Measurements from ENCODE around the gene B3GNT7.

The B3GNT7 gene

DNA sequence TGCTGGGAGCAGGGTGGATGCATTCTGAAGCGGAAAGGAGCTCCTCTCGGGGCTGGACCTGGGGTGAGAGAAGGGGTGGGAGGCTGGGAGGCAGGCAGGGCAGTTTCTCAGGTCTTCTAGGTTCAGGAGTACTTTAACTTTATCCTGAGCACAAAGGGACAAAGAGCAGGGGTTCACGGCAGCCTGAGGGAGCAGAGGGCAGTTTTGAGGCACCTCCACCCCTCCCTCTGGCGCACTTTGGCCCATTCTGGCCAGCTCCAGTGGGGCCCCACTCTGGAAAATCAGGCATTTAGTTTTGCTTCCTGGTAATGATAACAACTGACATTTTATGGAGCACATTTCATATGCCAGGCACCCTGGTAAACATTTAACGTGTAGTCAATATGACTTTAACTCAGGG, 14.3 kb downstream of the B3GNT7 start:
- no peak overlapping the region for H3K4me2 ChIP-seq (ENCODE audit: low read depth, low read length, poor library complexity, severe bottlenecking)
- no peaks in the 10 kb centered on the region for H3K27me3 ChIP-seq (ENCODE audit: insufficient read depth, low read length, poor library complexity, severe bottlenecking)
- H3K4me3 ChIP-seq (ENCODE audit: low read length, poor library complexity, severe bottlenecking): no peak overlapping the region
- H3K79me2 ChIP-seq (ENCODE audit: insufficient read depth, low read length): no peaks in the 10 kb centered on the region
- H3K9me3 ChIP-seq (ENCODE audit: insufficient read depth, low read depth, low read length): peaks cover 9% of the 10 kb centered on the region; the same call in 1 of the 2 replicates
- H4K20me1 ChIP-seq (ENCODE audit: insufficient read depth, low read length, poor library complexity, severe bottlenecking): no peaks in the 10 kb centered on the region
- H3K9ac ChIP-seq (ENCODE audit: low read depth, low read length, poor library complexity, severe bottlenecking): no peak overlapping the region
- H3F3A ChIP-seq (ENCODE audit: low read depth): no peaks in the 10 kb centered on the region
- no peak overlapping the region for H2AFZ ChIP-seq (ENCODE audit: low read length)
- H3K36me3 ChIP-seq (ENCODE audit: insufficient read depth, low read length): no peaks in the 10 kb centered on the region
- TF ChIP-seq, protein P1, sequence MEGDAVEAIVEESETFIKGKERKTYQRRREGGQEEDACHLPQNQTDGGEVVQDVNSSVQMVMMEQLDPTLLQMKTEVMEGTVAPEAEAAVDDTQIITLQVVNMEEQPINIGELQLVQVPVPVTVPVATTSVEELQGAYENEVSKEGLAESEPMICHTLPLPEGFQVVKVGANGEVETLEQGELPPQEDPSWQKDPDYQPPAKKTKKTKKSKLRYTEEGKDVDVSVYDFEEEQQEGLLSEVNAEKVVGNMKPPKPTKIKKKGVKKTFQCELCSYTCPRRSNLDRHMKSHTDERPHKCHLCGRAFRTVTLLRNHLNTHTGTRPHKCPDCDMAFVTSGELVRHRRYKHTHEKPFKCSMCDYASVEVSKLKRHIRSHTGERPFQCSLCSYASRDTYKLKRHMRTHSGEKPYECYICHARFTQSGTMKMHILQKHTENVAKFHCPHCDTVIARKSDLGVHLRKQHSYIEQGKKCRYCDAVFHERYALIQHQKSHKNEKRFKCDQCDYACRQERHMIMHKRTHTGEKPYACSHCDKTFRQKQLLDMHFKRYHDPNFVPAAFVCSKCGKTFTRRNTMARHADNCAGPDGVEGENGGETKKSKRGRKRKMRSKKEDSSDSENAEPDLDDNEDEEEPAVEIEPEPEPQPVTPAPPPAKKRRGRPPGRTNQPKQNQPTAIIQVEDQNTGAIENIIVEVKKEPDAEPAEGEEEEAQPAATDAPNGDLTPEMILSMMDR (conservative IDR thresholded peaks at IDR 0.05; ENCODE audit: low read length): no peak
- no peak for TF ChIP-seq EZH2phosphoT487 (IDR thresholded peaks at IDR 0.05; ENCODE audit: borderline replicate concordance)
- H3K9me2 ChIP-seq (replicated peaks; ENCODE audit: low read depth, low read length): no peaks in the 10 kb centered on the region
- peaks cover 13% of the 10 kb centered on the region for H3K4me1 ChIP-seq (ENCODE audit: insufficient read depth, low read length, poor library complexity, severe bottlenecking)

DNA sequence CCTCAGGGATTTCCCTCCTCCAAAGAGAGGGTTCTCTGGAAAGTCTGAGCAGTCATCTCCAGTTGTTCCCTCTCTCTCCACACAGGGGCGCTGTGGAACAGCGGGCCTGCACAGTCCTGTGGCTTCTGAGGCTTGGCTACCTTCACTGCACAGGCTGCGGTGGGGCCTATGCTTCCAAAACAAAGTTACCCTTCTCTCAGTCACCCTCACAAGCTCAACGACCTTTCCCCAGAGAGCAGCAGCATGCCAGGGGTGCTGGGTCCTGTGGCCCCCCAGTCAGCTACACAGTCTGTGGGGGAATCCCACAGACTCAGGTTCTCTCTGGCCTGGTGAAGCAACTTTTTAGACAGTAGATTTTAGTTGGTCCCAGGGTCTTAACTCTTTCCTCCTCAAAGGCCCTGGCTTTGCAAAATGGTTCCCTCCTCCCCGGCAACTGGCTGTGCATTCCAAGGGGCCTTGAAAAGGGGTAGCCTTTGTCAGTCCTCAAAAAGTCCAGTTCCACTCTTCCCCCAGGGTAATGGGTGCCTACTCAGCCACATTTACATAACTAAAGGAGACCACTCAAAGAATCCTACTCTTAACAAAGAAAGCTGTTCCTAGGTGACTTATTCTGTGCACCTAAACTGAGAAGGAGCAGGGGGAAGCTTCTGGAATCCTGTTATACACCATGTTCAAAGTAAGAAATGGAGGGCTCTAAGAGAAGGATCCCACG, 14.9 kb downstream of the B3GNT7 start:
- TF ChIP-seq EZH2phosphoT487 (IDR thresholded peaks at IDR 0.05; ENCODE audit: borderline replicate concordance): no peak
- TF ChIP-seq, protein P1 (conservative IDR thresholded peaks at IDR 0.05; ENCODE audit: low read length): peak; percentile 58
- no peak overlapping the region for H3K4me2 ChIP-seq (ENCODE audit: low read depth, low read length, poor library complexity, severe bottlenecking)
- peaks cover 9% of the 10 kb centered on the region; the same call in 1 of the 2 replicates for H3K9me3 ChIP-seq (ENCODE audit: insufficient read depth, low read depth, low read length)
- no peaks in the 10 kb centered on the region for H4K20me1 ChIP-seq (ENCODE audit: insufficient read depth, low read length, poor library complexity, severe bottlenecking)
- H3F3A ChIP-seq (ENCODE audit: low read depth): no peaks in the 10 kb centered on the region
- H3K9ac ChIP-seq (ENCODE audit: low read depth, low read length, poor library complexity, severe bottlenecking): no peak overlapping the region
- H3K36me3 ChIP-seq (ENCODE audit: insufficient read depth, low read length): no peaks in the 10 kb centered on the region
- H2AFZ ChIP-seq (ENCODE audit: low read length): no peak overlapping the region
- no peaks in the 10 kb centered on the region for H3K79me2 ChIP-seq (ENCODE audit: insufficient read depth, low read length)
- H3K4me1 ChIP-seq (ENCODE audit: insufficient read depth, low read length, poor library complexity, severe bottlenecking): peaks cover 13% of the 10 kb centered on the region
- no peaks in the 10 kb centered on the region for H3K27me3 ChIP-seq (ENCODE audit: insufficient read depth, low read length, poor library complexity, severe bottlenecking)
- H3K4me3 ChIP-seq (ENCODE audit: low read length, poor library complexity, severe bottlenecking): no peak overlapping the region
- H3K9me2 ChIP-seq (replicated peaks; ENCODE audit: low read depth, low read length): no peaks in the 10 kb centered on the region

DNA sequence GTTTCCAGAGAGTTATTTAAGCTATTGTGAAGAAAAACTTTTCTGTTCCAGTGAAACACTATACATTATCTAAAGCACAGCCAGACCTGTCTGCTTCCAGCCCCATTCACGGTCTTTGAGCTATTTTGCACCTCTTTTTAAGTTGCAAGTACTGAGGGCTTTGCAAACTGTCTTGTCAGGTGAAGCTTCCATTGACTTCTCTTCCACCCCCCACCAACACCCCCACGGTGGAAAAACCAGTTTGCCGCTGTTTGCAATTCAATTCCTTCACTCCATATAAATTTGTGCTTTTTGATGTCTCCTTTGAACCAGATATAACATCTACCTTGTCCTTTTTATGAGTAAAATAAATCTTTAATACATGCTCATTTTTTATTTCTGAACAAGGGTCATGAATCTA, 15.7 kb downstream of the B3GNT7 start:
- no peak overlapping the region for H3K9ac ChIP-seq (ENCODE audit: low read depth, low read length, poor library complexity, severe bottlenecking)
- no peak overlapping the region for H3K4me2 ChIP-seq (ENCODE audit: low read depth, low read length, poor library complexity, severe bottlenecking)
- H2AFZ ChIP-seq (ENCODE audit: low read length): no peak overlapping the region
- H3K27me3 ChIP-seq (ENCODE audit: insufficient read depth, low read length, poor library complexity, severe bottlenecking): no peaks in the 10 kb centered on the region
- H3K4me3 ChIP-seq (ENCODE audit: low read length, poor library complexity, severe bottlenecking): no peak overlapping the region
- H3K9me3 ChIP-seq (ENCODE audit: insufficient read depth, low read depth, low read length): peaks cover 9% of the 10 kb centered on the region; the same call in 1 of the 2 replicates
- no peak for TF ChIP-seq EZH2phosphoT487 (IDR thresholded peaks at IDR 0.05; ENCODE audit: borderline replicate concordance)
- TF ChIP-seq, protein P1 (conservative IDR thresholded peaks at IDR 0.05; ENCODE audit: low read length): no peak
- no peaks in the 10 kb centered on the region for H4K20me1 ChIP-seq (ENCODE audit: insufficient read depth, low read length, poor library complexity, severe bottlenecking)
- H3K4me1 ChIP-seq (ENCODE audit: insufficient read depth, low read length, poor library complexity, severe bottlenecking): peaks cover 9% of the 10 kb centered on the region
- H3F3A ChIP-seq (ENCODE audit: low read depth): no peaks in the 10 kb centered on the region
- H3K36me3 ChIP-seq (ENCODE audit: insufficient read depth, low read length): no peaks in the 10 kb centered on the region
- no peaks in the 10 kb centered on the region for H3K9me2 ChIP-seq (replicated peaks; ENCODE audit: low read depth, low read length)
- no peaks in the 10 kb centered on the region for H3K79me2 ChIP-seq (ENCODE audit: insufficient read depth, low read length)

Measured in Loucy (cell line).